Astrocyte of the cerebellum (primary cell): Measurements from ENCODE around the gene N4BP2.

ENCODE experiments used
- DNase-seq: peaks from one replicate; pipeline ENCODE4 v3.0.0-alpha.2; 2011; ENCODE audit warnings: low read depth
- H3K4me3 ChIP-seq: 2 replicates; pipeline ENCODE4 v1.5.1; 2011; ENCODE audit warnings: mild to moderate bottlenecking, low read depth, low read length, moderate library complexity
- CTCF ChIP-seq: IDR thresholded peaks from 2 replicates; pipeline ENCODE4 v1.5.1; 2012; ENCODE audit warnings: low read length, low read depth, moderate library complexity, mild to moderate bottlenecking; ENCODE audit errors: missing control alignments
- in situ Hi-C: cut with HindIII; loops from 2 replicates; pipeline ENCODE4 v1.10.0; 2017; ENCODE audit warnings: low sequenced_read_pairs

Gene N4BP2

GRCh38 chr4:40168070-40168469 lies 111.4 kb downstream of the N4BP2 start:
- DNase-seq: no peak
- in situ Hi-C loops: no loop called here
- H3K4me3 ChIP-seq: no peak overlapping the region
- TF ChIP-seq CTCF: no peak

GRCh38 chr4:40170588-40170987 lies 113.9 kb downstream of the N4BP2 start:
- no peak overlapping the region for H3K4me3 ChIP-seq
- no peak for DNase-seq
- in situ Hi-C loops: no loop called here
- no peak for TF ChIP-seq CTCF

- in situ Hi-C loops: no loop called here
- no peak for DNase-seq
- no peak overlapping the region for H3K4me3 ChIP-seq
- no peak for TF ChIP-seq CTCF
Observed at GRCh38 chr4:40173470-40173875, 116.8 kb downstream of the N4BP2 start.

GRCh38 chr4:40176602-40177001 lies 120.0 kb downstream of the N4BP2 start:
- no peak overlapping the region for H3K4me3 ChIP-seq
- no peak for TF ChIP-seq CTCF
- in situ Hi-C loops: no loop called here
- DNase-seq: no peak

- DNase-seq: no peak
- in situ Hi-C loops: no loop called here
- no peak overlapping the region for H3K4me3 ChIP-seq
- TF ChIP-seq CTCF: no peak
Observed at GRCh38 chr4:40177591-40177990, 120.9 kb downstream of the N4BP2 start.

GRCh38 chr4:40178672-40179071 lies 122.0 kb downstream of the N4BP2 start:
- H3K4me3 ChIP-seq: no peak overlapping the region
- no peak for DNase-seq
- no peak for TF ChIP-seq CTCF
- in situ Hi-C loops: no loop called here

GRCh38 chr4:40179360-40179759 lies 122.7 kb downstream of the N4BP2 start:
- no peak for TF ChIP-seq CTCF
- DNase-seq: no peak
- in situ Hi-C loops: no loop called here
- H3K4me3 ChIP-seq: no peak overlapping the region
